HL-60 (cell line): ENCODE data around the gene MDM2.

ENCODE experiments used
- CTCF ChIP-seq: IDR thresholded peaks from one replicate; pipeline ENCODE4 v1.5.1; 2011; ENCODE audit warnings: low read length, control low read depth, inconsistent platforms; ENCODE audit not compliant: insufficient read depth
- GABPA ChIP-seq: IDR thresholded peaks from 2 replicates; pipeline ENCODE4 v1.6.1; 2012; ENCODE audit warnings: low read depth
- POLR2AphosphoS5 ChIP-seq: IDR thresholded peaks from 2 replicates; pipeline ENCODE4 v1.6.1; 2012; ENCODE audit warnings: low read depth
- REST ChIP-seq: IDR thresholded peaks from 2 replicates; pipeline ENCODE4 v1.6.1; 2012; ENCODE audit warnings: low read depth; ENCODE audit not compliant: insufficient replicate concordance

- TF ChIP-seq CTCF (no peak), REST (no peak), GABPA (no peak), POLR2AphosphoS5 (no peak)
These were observed 7.7 kb upstream of the MDM2 start for GRCh38 chr12:68800294-68800693.
